Suprapubic skin (tissue), 4 donors: ENCODE data around the gene PIP5K1B.

Experiments used
- CTCF ChIP-seq, 2 donors: fragments of 200-600 bp in 1 of 2; fragments of 450-650 bp in 1 of 2; sonication (generic) in 1 of 2; IDR thresholded peaks; one replicate each; pipeline ENCODE4 v1.5.1; 2016 to 2019; ENCODE audit warnings: antibody characterized with exemption in 2 of 2, mild to moderate bottlenecking in 1 of 2, moderate library complexity in 1 of 2
- EP300 ChIP-seq: sonication (generic); formaldehyde crosslinking; IDR thresholded peaks from one replicate; pipeline ENCODE4 v1.6.1; 2017; ENCODE audit warnings: antibody characterized with exemption
- POLR2A ChIP-seq, 2 donors: fragments of 450-650 bp; IDR thresholded peaks; one replicate each; pipeline ENCODE4 v1.6.1; 2017; ENCODE audit warnings: antibody characterized with exemption in 2 of 2, mild to moderate bottlenecking in 2 of 2, moderate library complexity in 2 of 2
- POLR2AphosphoS5 ChIP-seq, 3 donors: sonication (generic); formaldehyde crosslinking; IDR thresholded peaks; one replicate each; pipeline ENCODE4 v1.6.1; 2017; ENCODE audit warnings: antibody characterized with exemption in 3 of 3

- TF ChIP-seq CTCF (IDR thresholded peaks at IDR 0.05) (no peak), POLR2AphosphoS5 (IDR thresholded peaks at IDR 0.05) (no peak), POLR2A (IDR thresholded peaks at IDR 0.05) (no peak), EP300 (no peak)
These were observed 342.3 kb downstream of the PIP5K1B start for GRCh38 chr9:69047371-69047770.
